CD14-positive monocyte (primary cell): ENCODE measurements around the gene WNT11. TPM values are rescaled to one million over a fixed set of nuclear protein-coding genes. Genes with fewer than 3 reads are reported as not detected.

Experiments used
- DNase-seq, 3 donors: peaks; one replicate each; pipeline ENCODE4 v3.0.0-alpha.2; 2011 to 2022
- H2AFZ ChIP-seq: 2 replicates; pipeline ENCODE4 v1.6.0; 2012; ENCODE audit warnings: mild to moderate bottlenecking, low read depth, low read length, inconsistent platforms; ENCODE audit not compliant: insufficient read depth, poor library complexity, severe bottlenecking
- H3K27ac ChIP-seq, 2 donors: 1 replicate in 1 of 2; 2 replicates in 1 of 2; pipeline ENCODE4 v1.5.1; 2012 to 2013; ENCODE audit warnings: low read length in 2 of 2, control low read depth in 1 of 2, inconsistent platforms in 1 of 2, low read depth in 1 of 2, mild to moderate bottlenecking in 1 of 2
- H3K27me3 ChIP-seq, 2 donors: one replicate each; pipeline versions ENCODE4 v1.6.0 to v1.6.1; 2011 to 2013; ENCODE audit warnings: low read length in 2 of 2; ENCODE audit not compliant: control insufficient read depth in 2 of 2, insufficient read depth in 2 of 2
- H3K36me3 ChIP-seq, 2 donors: replicated peaks in 1 of 2; 1 replicate in 1 of 2; 2 replicates in 1 of 2; pipeline versions ENCODE4 v1.5.1 to v1.6.1; 2012 to 2013; ENCODE audit warnings: low read length in 2 of 2, control low read depth in 1 of 2, inconsistent platforms in 1 of 2, mild to moderate bottlenecking in 1 of 2; ENCODE audit not compliant: insufficient read depth in 2 of 2, control insufficient read depth in 1 of 2
- H3K4me1 ChIP-seq, 2 donors: 1 replicate in 1 of 2; 2 replicates in 1 of 2; pipeline versions ENCODE4 v1.5.1 to v1.6.1; 2012 to 2013; ENCODE audit warnings: low read length in 2 of 2, control low read depth in 1 of 2, inconsistent platforms in 1 of 2, mild to moderate bottlenecking in 1 of 2, moderate library complexity in 1 of 2; ENCODE audit not compliant: insufficient read depth in 2 of 2, control insufficient read depth in 1 of 2
- H3K4me2 ChIP-seq: replicated peaks from 2 replicates; pipeline ENCODE3; 2012; ENCODE audit warnings: low read length, moderate library complexity, mild to moderate bottlenecking; ENCODE audit not compliant: poor library complexity, severe bottlenecking; ENCODE audit errors: extremely low read depth
- H3K4me3 ChIP-seq, 3 experiments: fragments of 200-600 bp in 1 of 3; sonication (generic) in 1 of 3; replicated peaks in 1 of 3; 1 replicate in 2 of 3; 2 replicates in 1 of 3; pipeline ENCODE4 v1.5.1; 2011 to 2013; ENCODE audit warnings: low read length in 3 of 3, mild to moderate bottlenecking in 3 of 3, control low read depth in 2 of 3, low read depth in 2 of 3, inconsistent platforms in 1 of 3, moderate library complexity in 1 of 3
- H3K79me2 ChIP-seq: 2 replicates; pipeline ENCODE4 v1.6.0; 2012; ENCODE audit warnings: mild to moderate bottlenecking, control low read depth, inconsistent platforms, low read length, moderate library complexity; ENCODE audit not compliant: insufficient read depth
- H3K9ac ChIP-seq: 2 replicates; pipeline ENCODE4 v1.6.0; 2017; ENCODE audit warnings: low read length, mild to moderate bottlenecking; ENCODE audit not compliant: insufficient read depth, poor library complexity, severe bottlenecking
- H3K9me3 ChIP-seq, 2 donors: replicated peaks in 1 of 2; 1 replicate in 1 of 2; 2 replicates in 1 of 2; pipeline versions ENCODE4 v1.5.1 to v1.6.1; 2012 to 2013; ENCODE audit warnings: low read length in 2 of 2, control low read depth in 1 of 2; ENCODE audit not compliant: control insufficient read depth in 1 of 2, insufficient read depth in 1 of 2
- H4K20me1 ChIP-seq: 2 replicates; pipeline ENCODE4 v1.6.0; 2012; ENCODE audit warnings: mild to moderate bottlenecking, low read length, control low read depth, moderate library complexity; ENCODE audit not compliant: insufficient read depth
- H3K27ac Mint-ChIP-seq, 7 donors: one replicate each; pipeline ENCODE4 v1.8.0; 2020; ENCODE audit warnings: mild to moderate bottlenecking in 7 of 7, mixed read lengths in 7 of 7, moderate library complexity in 6 of 7, inconsistent platforms in 2 of 7
- H3K27me3 Mint-ChIP-seq, 3 donors: one replicate each; pipeline ENCODE4 v1.8.0; 2021 to 2022; ENCODE audit warnings: low read depth in 3 of 3, mild to moderate bottlenecking in 3 of 3, mixed read lengths in 3 of 3, moderate library complexity in 3 of 3, inconsistent platforms in 1 of 3
- H3K36me3 Mint-ChIP-seq, 2 donors: one replicate each; pipeline ENCODE4 v1.8.0; 2020; ENCODE audit warnings: mixed read lengths in 2 of 2, inconsistent platforms in 1 of 2, mild to moderate bottlenecking in 1 of 2
- H3K4me1 Mint-ChIP-seq: one replicate; pipeline ENCODE4 v1.8.0; 2020; ENCODE audit warnings: mild to moderate bottlenecking, mixed read lengths
- H3K4me3 Mint-ChIP-seq, 2 donors: one replicate each; pipeline ENCODE4 v1.8.0; 2020; ENCODE audit warnings: mild to moderate bottlenecking in 2 of 2, mixed read lengths in 2 of 2, moderate library complexity in 1 of 2
- H3K9me3 Mint-ChIP-seq, 7 donors: one replicate each; pipeline ENCODE4 v1.8.0; 2020 to 2022; ENCODE audit warnings: mixed read lengths in 7 of 7, mild to moderate bottlenecking in 6 of 7, moderate library complexity in 6 of 7, inconsistent platforms in 2 of 7
- WGBS: methylation state at CpG from one replicate; pipeline ENCODE4 v1.1.5; 2013; ENCODE audit warnings: missing lambda C conversion rate; ENCODE audit not compliant: insufficient coverage; 5-methylcytosine and 5-hydroxymethylcytosine counted together
- intact Hi-C, 2 donors: fragments of 100-400 bp; cut with micrococcal nuclease; formaldehyde crosslinking; loops; one replicate each; pipeline versions ENCODE4 v1.15.0 to v1.15.1; 2023
- polyA plus RNA-seq, 3 donors: library from polyadenylated mRNA; depleted of rRNA in 1 of 3; unstranded in 2 of 3; stranded (reverse) in 1 of 3; fragments of 300-500 nt in 2 of 3; fragments of >200 nt in 1 of 3; fragmentation: Illumina TruSeq in 2 of 3; gene quantifications; 1 replicate in 2 of 3; 2 replicates in 1 of 3; pipeline ENCODE4 v1.2.3, GENCODE V29; 2012 to 2021
- TF ChIP-seq, protein P1 (sequence below): fragments of 200-600 bp; IDR thresholded peaks from one replicate; pipeline ENCODE4 v1.8.0; 2022; ENCODE audit warnings: antibody characterized with exemption, mild to moderate bottlenecking

Gene WNT11
- polyA plus RNA-seq, 3 donors: 0.09 to 0.24 (median 0.21) TPM

DNA sequence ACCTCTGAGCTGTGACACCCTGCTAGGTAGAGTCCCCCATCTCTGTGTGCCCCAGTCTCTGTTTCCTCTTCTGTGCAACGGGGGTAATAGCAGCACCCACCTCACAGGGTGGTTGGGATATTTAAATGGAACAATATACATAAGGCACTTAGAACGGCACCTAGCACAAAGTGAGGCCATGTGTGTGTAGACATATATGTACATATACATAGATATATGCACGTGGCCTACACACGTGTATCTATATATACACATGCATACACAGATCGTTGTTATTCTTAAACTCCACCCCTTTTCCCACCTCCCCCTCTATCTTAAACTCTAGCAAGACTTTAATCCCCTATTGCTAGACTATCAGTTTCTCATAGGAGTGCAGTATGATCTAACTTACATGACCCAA, 2.4 kb downstream of the WNT11 start:
- peaks cover 31 to 35% of the 10 kb centered on the region in 2 donors for H3K4me1 ChIP-seq
- H3K4me3 ChIP-seq: no peak overlapping the region
- H3K4me3 Mint-ChIP-seq: no peak overlapping the region
- H3K27ac Mint-ChIP-seq: no peak overlapping the region
- WGBS: 100% methylated on average over 1 of the region's 5 CpGs
- H3K9ac ChIP-seq: no peak overlapping the region
- peaks cover 19 to 42% of the 10 kb centered on the region in 2 donors for H3K27me3 ChIP-seq
- DNase-seq: no peak
- H2AFZ ChIP-seq: no peak overlapping the region
- H3K27ac ChIP-seq: no peak overlapping the region
- intact Hi-C loops: loop anchor here (10.0 kb wide), 3 partner anchors 251 to 481 kb away; no protein-coding TSS in a partner anchor
- H3K27me3 Mint-ChIP-seq: peaks cover 28 to 60% (median 49%) of the 10 kb centered on the region in 3 donors
- H3K9me3 ChIP-seq: no peaks in the 10 kb centered on the region
- peaks cover 0 to 6% of the 10 kb centered on the region in 2 donors for H3K36me3 Mint-ChIP-seq
- H3K79me2 ChIP-seq: no peaks in the 10 kb centered on the region
- H3K4me1 Mint-ChIP-seq: peaks cover 28% of the 10 kb centered on the region
- H3K4me2 ChIP-seq: no peak overlapping the region
- H4K20me1 ChIP-seq: no peaks in the 10 kb centered on the region
- TF ChIP-seq, protein P1, sequence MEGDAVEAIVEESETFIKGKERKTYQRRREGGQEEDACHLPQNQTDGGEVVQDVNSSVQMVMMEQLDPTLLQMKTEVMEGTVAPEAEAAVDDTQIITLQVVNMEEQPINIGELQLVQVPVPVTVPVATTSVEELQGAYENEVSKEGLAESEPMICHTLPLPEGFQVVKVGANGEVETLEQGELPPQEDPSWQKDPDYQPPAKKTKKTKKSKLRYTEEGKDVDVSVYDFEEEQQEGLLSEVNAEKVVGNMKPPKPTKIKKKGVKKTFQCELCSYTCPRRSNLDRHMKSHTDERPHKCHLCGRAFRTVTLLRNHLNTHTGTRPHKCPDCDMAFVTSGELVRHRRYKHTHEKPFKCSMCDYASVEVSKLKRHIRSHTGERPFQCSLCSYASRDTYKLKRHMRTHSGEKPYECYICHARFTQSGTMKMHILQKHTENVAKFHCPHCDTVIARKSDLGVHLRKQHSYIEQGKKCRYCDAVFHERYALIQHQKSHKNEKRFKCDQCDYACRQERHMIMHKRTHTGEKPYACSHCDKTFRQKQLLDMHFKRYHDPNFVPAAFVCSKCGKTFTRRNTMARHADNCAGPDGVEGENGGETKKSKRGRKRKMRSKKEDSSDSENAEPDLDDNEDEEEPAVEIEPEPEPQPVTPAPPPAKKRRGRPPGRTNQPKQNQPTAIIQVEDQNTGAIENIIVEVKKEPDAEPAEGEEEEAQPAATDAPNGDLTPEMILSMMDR: no peak
- peaks cover 0 to 19% (median 8%) of the 10 kb centered on the region in 7 donors for H3K9me3 Mint-ChIP-seq
- no peaks in the 10 kb centered on the region for H3K36me3 ChIP-seq

DNA sequence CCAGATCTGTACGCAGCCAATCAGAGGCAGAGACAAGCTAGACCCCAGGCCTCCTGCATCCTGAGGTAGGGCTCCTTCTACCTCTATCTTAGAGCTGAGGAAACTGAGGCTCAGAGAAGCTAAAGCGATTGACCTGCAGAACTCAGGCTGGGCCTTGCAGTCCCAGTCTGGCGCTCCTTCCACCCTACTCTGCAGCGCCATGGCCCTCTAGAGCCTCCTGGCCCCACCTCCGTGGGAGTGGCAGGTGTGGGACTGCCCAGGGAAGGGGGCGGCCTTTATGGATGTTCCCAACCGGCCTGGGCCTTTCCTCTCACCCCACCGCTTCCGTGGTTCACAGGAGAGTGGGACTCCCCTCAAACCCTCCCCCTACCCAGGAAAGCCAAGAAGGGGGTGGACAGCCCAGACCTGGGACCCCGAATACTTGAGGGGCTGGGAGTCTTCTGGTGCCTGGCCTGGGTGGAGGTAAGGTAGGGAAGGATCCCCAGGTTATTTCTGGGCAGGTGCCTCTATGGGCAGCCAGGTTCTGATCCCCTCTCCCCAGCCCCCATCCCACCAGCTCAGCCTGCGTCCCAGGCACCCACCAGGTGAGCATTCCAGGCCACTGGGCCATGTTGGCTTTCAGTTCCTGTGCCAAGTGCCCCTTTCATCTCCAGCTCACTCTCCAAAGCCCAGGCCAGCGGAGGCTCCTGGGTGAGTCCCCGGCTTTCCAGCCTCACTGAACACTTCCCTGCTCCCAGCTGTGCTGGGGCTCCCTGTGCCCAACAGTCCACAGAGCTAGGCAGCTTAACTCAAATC, 3.0 kb downstream of the WNT11 start:
- Histone ChIP-seq H4K20me1 (no peaks in the 10 kb centered on the region), H2AFZ (no peak overlapping the region), H3K27me3 (peaks cover 19 to 42% of the 10 kb centered on the region in 2 donors), H3K27ac (no peak overlapping the region), H3K79me2 (no peaks in the 10 kb centered on the region), H3K4me2 (no peak overlapping the region), H3K9me3 (no peaks in the 10 kb centered on the region), H3K4me3 (no peak overlapping the region), H3K4me1 (peaks cover 25 to 29% of the 10 kb centered on the region in 2 donors), H3K9ac (no peak overlapping the region), H3K36me3 (no peaks in the 10 kb centered on the region)
- peaks cover 26 to 54% (median 46%) of the 10 kb centered on the region in 3 donors for H3K27me3 Mint-ChIP-seq
- WGBS: 84% methylated on average over 6 of the region's 13 CpGs
- no peak overlapping the region for H3K27ac Mint-ChIP-seq
- peaks cover 0 to 19% (median 8%) of the 10 kb centered on the region in 7 donors for H3K9me3 Mint-ChIP-seq
- H3K36me3 Mint-ChIP-seq: peaks cover 0 to 6% of the 10 kb centered on the region in 2 donors
- TF ChIP-seq, protein P1: no peak
- H3K4me3 Mint-ChIP-seq: no peak overlapping the region
- no peak for DNase-seq
- intact Hi-C loops: loop anchor here (10.0 kb wide), 3 partner anchors 251 to 481 kb away; no protein-coding TSS in a partner anchor
- H3K4me1 Mint-ChIP-seq: peaks cover 25% of the 10 kb centered on the region
